Ovary (tissue), 9 donors: ENCODE measurements around the gene PACSIN2. TPM values are rescaled to one million over a fixed set of nuclear protein-coding genes. Genes with fewer than 3 reads are reported as not detected.

Experiments used
- DNase-seq, 5 donors: peaks; one replicate each; pipeline ENCODE4 v3.0.0-alpha.2; 2019 to 2020
- H3K27ac ChIP-seq, 2 donors: fragments of 200-600 bp; one replicate each; pipeline versions ENCODE4 v1.5.1 to v1.8.0; 2019 to 2022
- H3K27me3 ChIP-seq: fragments of 200-600 bp; one replicate; pipeline ENCODE4 v1.8.0; 2022
- H3K36me3 ChIP-seq: fragments of 200-600 bp; sonication (generic); one replicate; pipeline ENCODE4 v1.5.1; 2019
- H3K4me1 ChIP-seq: one replicate; pipeline ENCODE4 v1.8.1; 2013; ENCODE audit warnings: mild to moderate bottlenecking, moderate library complexity; ENCODE audit not compliant: insufficient read depth
- H3K4me3 ChIP-seq: fragments of 200-600 bp; sonication (generic); one replicate; pipeline ENCODE4 v1.5.1; 2017
- H3K9me3 ChIP-seq, 2 donors: fragments of 200-600 bp in 1 of 2; sonication (generic) in 1 of 2; one replicate each; pipeline versions ENCODE4 v1.5.1 to v1.8.1; 2013 to 2019; ENCODE audit warnings: mild to moderate bottlenecking in 1 of 2, moderate library complexity in 1 of 2
- CTCF ChIP-seq, 3 donors: fragments of 450-650 bp in 2 of 3; fragments of 200-600 bp in 1 of 3; IDR thresholded peaks; one replicate each; pipeline versions ENCODE4 v1.5.1 to v1.8.0; 2016 to 2022; ENCODE audit warnings: antibody characterized with exemption in 3 of 3, mild to moderate bottlenecking in 1 of 3
- EP300 ChIP-seq: sonication (generic); formaldehyde crosslinking; IDR thresholded peaks from one replicate; pipeline ENCODE4 v1.6.1; 2017; ENCODE audit warnings: antibody characterized with exemption
- POLR2A ChIP-seq: fragments of 450-650 bp; IDR thresholded peaks from one replicate; pipeline ENCODE4 v1.6.1; 2017; ENCODE audit warnings: antibody characterized with exemption, mild to moderate bottlenecking, moderate library complexity
- WGBS, 3 donors: extraction: QIAGEN DNeasy Blood & Tissue Kit in 1 of 3; methylation state at CpG; one replicate each; pipeline versions ENCODE4 v1.1.5 to v1.1.7; 2013 to 2017; 5-methylcytosine and 5-hydroxymethylcytosine counted together
- intact Hi-C, 4 donors: fragments of 100-400 bp; cut with DNase I; formaldehyde crosslinking; loops; one replicate each; pipeline versions ENCODE4 v1.11.0 to v1.15.1; 2022 to 2023
- polyA plus RNA-seq, 2 donors: library from polyadenylated mRNA; stranded (reverse); fragments of 200-250 nt in 1 of 2; fragments of 350-450 nt in 1 of 2; fragmentation: Illumina TruSeq in 1 of 2; extraction: RNeasy Lipid Tissue Mini Kit (QIAGEN cat#74804) in 1 of 2; gene quantifications; one replicate each; pipeline ENCODE4 v1.2.3, GENCODE V29; 2013 to 2014
- total RNA-seq, 7 donors: library from RNA; depleted of rRNA in 2 of 7; stranded (reverse); fragments of >200 nt in 2 of 7; fragmentation: NEBNext Ultra II Directional in 3 of 7; extraction: Animal tissue kit (Norgen Biotek cat#: 25700) in 3 of 7; gene quantifications; one replicate each; pipeline versions ENCODE4 v1.1.0 to v1.2.4, GENCODE V29; 2016 to 2023
- donor health status: DM: no; HTN: no; CAD: no; lungs with moderate emphysema.
- donor health status: DM: no; HTN: no; CAD: no.
- donor health status: Bipolar disorder and iron deficiency.
- donor health status: DM: yes; HTN: yes; CAD: no.
- donor health status: DM: no; HTN: no; CAD: no.
- donor health status: DM: yes; HTN: yes; CAD: no.

PACSIN2 gene
- total and polyA plus RNA-seq, 9 donors, result 25.5 to 60.0 (median 48.0) TPM

- H3K4me1 ChIP-seq, result peaks cover 29% of the 10 kb centered on the region
- no peak overlapping the region for H3K4me3 ChIP-seq
- intact Hi-C loops, result loop anchor here in 1 of 4 donors (10.0 kb wide), 1 partner anchor 67 kb away; no protein-coding TSS in a partner anchor
- H3K27ac ChIP-seq, result no peak overlapping the region
- no peaks in the 10 kb centered on the region for H3K36me3 ChIP-seq
- DNase-seq, result no peak
- TF ChIP-seq EP300 (no peak), CTCF (IDR thresholded peaks at IDR 0.05) (no peak), POLR2A (no peak)
- H3K27me3 ChIP-seq, result no peaks in the 10 kb centered on the region
- 96 to 99% (median 98%) methylated on average over 3 of the region's 3 CpGs for WGBS, 3 donors
- H3K9me3 ChIP-seq, result no peaks in the 10 kb centered on the region
These were observed 22.9 kb downstream of the PACSIN2 start for GRCh38 chr22:42992092-42992491.

GRCh38 chr22:42991010-42991651 is 23.8 kb downstream of the PACSIN2 start:
- no peaks in the 10 kb centered on the region for H3K36me3 ChIP-seq
- peaks cover 30% of the 10 kb centered on the region for H3K4me1 ChIP-seq
- TF ChIP-seq CTCF (IDR thresholded peaks at IDR 0.05), result no peak
- TF ChIP-seq EP300, result no peak
- TF ChIP-seq POLR2A, result no peak
- no peak overlapping the region for H3K4me3 ChIP-seq
- H3K27me3 ChIP-seq, result no peaks in the 10 kb centered on the region
- H3K27ac ChIP-seq, result no peak overlapping the region
- intact Hi-C loops, result loop anchor here in 1 of 4 donors (10.0 kb wide), 1 partner anchor 66 kb away; no protein-coding TSS in a partner anchor
- no peaks in the 10 kb centered on the region for H3K9me3 ChIP-seq
- 60 to 75% (median 66%) methylated on average over 5 of the region's 5 CpGs for WGBS, 3 donors
- DNase-seq, result no peak

- 54 to 69% (median 60%) methylated on average over 9 of the region's 9 CpGs for WGBS, 3 donors
These were observed 24.7 kb downstream of the PACSIN2 start for GRCh38 chr22:42990131-42990838.

GRCh38 chr22:42986115-42986514 is 28.8 kb downstream of the PACSIN2 start:
- WGBS, 3 donors, result 61 to 78% (median 73%) methylated on average over 13 of the region's 13 CpGs
- no peaks in the 10 kb centered on the region for H3K9me3 ChIP-seq
- no peak for TF ChIP-seq POLR2A
- TF ChIP-seq EP300, result no peak
- TF ChIP-seq CTCF (IDR thresholded peaks at IDR 0.05), result no peak
- H3K4me1 ChIP-seq, result peaks cover 17% of the 10 kb centered on the region
- no peak overlapping the region for H3K4me3 ChIP-seq
- intact Hi-C loops, result no loop called here
- no peak for DNase-seq
- no peaks in the 10 kb centered on the region for H3K27me3 ChIP-seq
- H3K36me3 ChIP-seq, result no peaks in the 10 kb centered on the region
- no peak overlapping the region for H3K27ac ChIP-seq

More at GRCh38 chr22:42990131-42990838, 24.7 kb downstream of the PACSIN2 start:
- TF ChIP-seq EP300 (no peak), POLR2A (no peak), CTCF (IDR thresholded peaks at IDR 0.05) (no peak)
- no peak overlapping the region for H3K27ac ChIP-seq
- H3K36me3 ChIP-seq, result no peaks in the 10 kb centered on the region
- H3K4me1 ChIP-seq, result peaks cover 29% of the 10 kb centered on the region
- no peaks in the 10 kb centered on the region for H3K27me3 ChIP-seq
- no peaks in the 10 kb centered on the region for H3K9me3 ChIP-seq
- no peak overlapping the region for H3K4me3 ChIP-seq
- intact Hi-C loops, result loop anchor here in 1 of 4 donors (10.0 kb wide), 1 partner anchor 65 kb away; no protein-coding TSS in a partner anchor
- no peak for DNase-seq
